Endothelial cell (in vitro differentiated cells): ENCODE data around the gene SLC38A8. TPM values are rescaled to one million over a fixed set of nuclear protein-coding genes. Genes with fewer than 3 reads are reported as not detected.

Source experiments
- DNase-seq: peaks from one replicate; pipeline ENCODE4 v3.0.0; 2021; ENCODE audit warnings: low spot score
- H3K27ac Mint-ChIP-seq: one replicate; pipeline ENCODE4 v1.8.0; 2021; ENCODE audit warnings: mixed read lengths, inconsistent platforms; ENCODE audit not compliant: unreplicated experiment
- H3K27me3 Mint-ChIP-seq: one replicate; pipeline ENCODE4 v1.8.0; 2021; ENCODE audit warnings: mild to moderate bottlenecking, moderate library complexity, mixed read lengths, inconsistent platforms; ENCODE audit not compliant: unreplicated experiment
- H3K36me3 Mint-ChIP-seq: one replicate; pipeline ENCODE4 v1.8.0; 2021; ENCODE audit warnings: mild to moderate bottlenecking, low read depth, mixed read lengths, inconsistent platforms; ENCODE audit not compliant: unreplicated experiment
- H3K4me1 Mint-ChIP-seq: one replicate; pipeline ENCODE4 v1.8.0; 2021; ENCODE audit warnings: mild to moderate bottlenecking, mixed read lengths, inconsistent platforms; ENCODE audit not compliant: unreplicated experiment
- H3K4me3 Mint-ChIP-seq: one replicate; pipeline ENCODE4 v1.8.0; 2021; ENCODE audit warnings: mild to moderate bottlenecking, mixed read lengths, inconsistent platforms; ENCODE audit not compliant: unreplicated experiment
- H3K9me3 Mint-ChIP-seq: one replicate; pipeline ENCODE4 v1.8.0; 2021; ENCODE audit warnings: mixed read lengths, inconsistent platforms; ENCODE audit not compliant: unreplicated experiment
- CTCF ChIP-seq: fragments of 200-600 bp; sonication (generic); IDR thresholded peaks from one replicate; pipeline ENCODE4 v1.5.0; 2021; ENCODE audit warnings: antibody characterized with exemption; ENCODE audit not compliant: unreplicated experiment
- total RNA-seq: library from RNA; stranded (reverse); fragmentation: NEBNext Ultra II Directional; extraction: Animal tissue kit (Norgen Biotek cat#: 25700); gene quantifications from one replicate; pipeline ENCODE4 v1.2.1, GENCODE V29; 2021; ENCODE audit not compliant: unreplicated experiment

Gene SLC38A8
- total RNA-seq, 1 donor from 2014 or later: not detected

- H3K27ac Mint-ChIP-seq: no peak overlapping the region
- TF ChIP-seq CTCF: no peak
- no peaks in the 10 kb centered on the region for H3K9me3 Mint-ChIP-seq
- peaks cover 4% of the 10 kb centered on the region for H3K27me3 Mint-ChIP-seq
- H3K4me3 Mint-ChIP-seq: no peak overlapping the region
- H3K36me3 Mint-ChIP-seq: peaks cover 34% of the 10 kb centered on the region
- H3K4me1 Mint-ChIP-seq: no peaks in the 10 kb centered on the region
- DNase-seq: no peak
These were observed 45.0 kb upstream of the SLC38A8 start for GRCh38 chr16:84087466-84088151.

GRCh38 chr16:84087001-84087400, 44.4 kb upstream of the SLC38A8 start:
- Mint-ChIP-seq H3K27me3 (peaks cover 4% of the 10 kb centered on the region), H3K27ac (no peak overlapping the region), H3K36me3 (peaks cover 35% of the 10 kb centered on the region), H3K4me1 (no peaks in the 10 kb centered on the region), H3K9me3 (no peaks in the 10 kb centered on the region), H3K4me3 (no peak overlapping the region)
- no peak for TF ChIP-seq CTCF
- DNase-seq: no peak

GRCh38 chr16:84086341-84086740, 43.7 kb upstream of the SLC38A8 start:
- no peak for DNase-seq
- no peak for TF ChIP-seq CTCF
- H3K4me1 Mint-ChIP-seq: no peaks in the 10 kb centered on the region
- H3K36me3 Mint-ChIP-seq: peaks cover 33% of the 10 kb centered on the region
- no peak overlapping the region for H3K27ac Mint-ChIP-seq
- H3K9me3 Mint-ChIP-seq: no peaks in the 10 kb centered on the region
- H3K27me3 Mint-ChIP-seq: peaks cover 4% of the 10 kb centered on the region
- H3K4me3 Mint-ChIP-seq: no peak overlapping the region

- no peaks in the 10 kb centered on the region for H3K9me3 Mint-ChIP-seq
- no peak overlapping the region for H3K27ac Mint-ChIP-seq
- no peaks in the 10 kb centered on the region for H3K4me1 Mint-ChIP-seq
- no peak for DNase-seq
- H3K4me3 Mint-ChIP-seq: no peak overlapping the region
- peaks cover 4% of the 10 kb centered on the region for H3K27me3 Mint-ChIP-seq
- peaks cover 35% of the 10 kb centered on the region for H3K36me3 Mint-ChIP-seq
- TF ChIP-seq CTCF: no peak
These were observed 43.2 kb upstream of the SLC38A8 start for GRCh38 chr16:84085773-84086172.

- Mint-ChIP-seq H3K9me3 (no peaks in the 10 kb centered on the region), H3K27me3 (peaks cover 5% of the 10 kb centered on the region), H3K36me3 (peaks cover 34% of the 10 kb centered on the region), H3K27ac (no peak overlapping the region), H3K4me1 (no peaks in the 10 kb centered on the region), H3K4me3 (no peak overlapping the region)
- no peak for TF ChIP-seq CTCF
- no peak for DNase-seq
These were observed 42.7 kb upstream of the SLC38A8 start for GRCh38 chr16:84085271-84085667.
